HG03342 (cell line): ENCODE results near the gene C16orf95.
"Not testable (repeated sequence)": the region's sequence is repeated elsewhere in the genome, so short reads cannot be mapped to it uniquely, and the experiment has no call there.

Source experiments
- ATAC-seq: cut with Tn5 transposase; IDR thresholded peaks from one replicate; pipeline ENCODE4 v1.9.1; 2021; ENCODE audit warnings: mild to moderate bottlenecking, moderate library complexity; ENCODE audit not compliant: unreplicated experiment

C16orf95 gene

GRCh38 chr16:87347932-87348615, 30.9 kb upstream of the C16orf95 start:
- no peak for ATAC-seq

GRCh38 chr16:87346517-87347060, 29.4 kb upstream of the C16orf95 start:
- ATAC-seq, result no peak

- ATAC-seq, result no peak
These were observed 28.7 kb upstream of the C16orf95 start for GRCh38 chr16:87345726-87346424.

GRCh38 chr16:87344931-87345631, 27.9 kb upstream of the C16orf95 start:
- no peak for ATAC-seq

GRCh38 chr16:87344165-87344930, 27.2 kb upstream of the C16orf95 start:
- ATAC-seq, result no peak

GRCh38 chr16:87343753-87344050, 26.5 kb upstream of the C16orf95 start:
- no peak for ATAC-seq

GRCh38 chr16:87342978-87343752, 26.0 kb upstream of the C16orf95 start:
- ATAC-seq, result no peak

- no peak for ATAC-seq
These were observed 25.3 kb upstream of the C16orf95 start for GRCh38 chr16:87342504-87342903.

GRCh38 chr16:87340198-87340597, 23.0 kb upstream of the C16orf95 start:
- ATAC-seq, result no peak

GRCh38 chr16:87339724-87340105, 22.5 kb upstream of the C16orf95 start:
- ATAC-seq, result not testable (repeated sequence)

- ATAC-seq, result no peak
These were observed 22.0 kb upstream of the C16orf95 start for GRCh38 chr16:87339086-87339723.

- ATAC-seq, result no peak
These were observed 21.1 kb upstream of the C16orf95 start for GRCh38 chr16:87338155-87338765.

GRCh38 chr16:87337262-87337771, 20.1 kb upstream of the C16orf95 start:
- ATAC-seq, result no peak

GRCh38 chr16:87336434-87337240, 19.4 kb upstream of the C16orf95 start:
- ATAC-seq, result no peak

GRCh38 chr16:87335625-87336433, 18.6 kb upstream of the C16orf95 start:
- ATAC-seq, result no peak

- ATAC-seq, result no peak
These were observed 17.7 kb upstream of the C16orf95 start for GRCh38 chr16:87334651-87335624.
